GM23248 (cell line): ENCODE results near the gene CMIP. TPM values are rescaled to one million over a fixed set of nuclear protein-coding genes. Genes with fewer than 3 reads are reported as not detected.

ENCODE experiments used
- DNase-seq: peaks from one replicate; pipeline ENCODE4 v3.0.0-alpha.2; 2015
- H2AFZ ChIP-seq: fragments of 200-600 bp; sonication (generic); 2 replicates; pipeline ENCODE4 v1.6.1; 2016; ENCODE audit warnings: antibody characterized with exemption
- H3F3A ChIP-seq: fragments of 200-600 bp; sonication (generic); 2 replicates; pipeline ENCODE4 v1.6.1; 2016; ENCODE audit warnings: mild to moderate bottlenecking, antibody characterized with exemption, mixed run types; ENCODE audit not compliant: insufficient read depth
- H3K27ac ChIP-seq: fragments of 200-600 bp; sonication (generic); 2 replicates; pipeline ENCODE4 v1.5.1; 2016; ENCODE audit warnings: mild to moderate bottlenecking
- H3K27me3 ChIP-seq: fragments of 200-600 bp; sonication (generic); replicated peaks from 2 replicates; pipeline ENCODE4 v1.6.1; 2016; ENCODE audit warnings: mild to moderate bottlenecking; ENCODE audit not compliant: insufficient read depth
- H3K36me3 ChIP-seq: fragments of 200-600 bp; sonication (generic); 2 replicates; pipeline ENCODE4 v1.6.1; 2016; ENCODE audit warnings: low read depth, mild to moderate bottlenecking
- H3K4me1 ChIP-seq: fragments of 200-600 bp; sonication (generic); 2 replicates; pipeline ENCODE4 v1.6.1; 2016; ENCODE audit warnings: mild to moderate bottlenecking; ENCODE audit not compliant: insufficient read depth
- H3K4me2 ChIP-seq: fragments of 200-600 bp; sonication (generic); one replicate; pipeline ENCODE4 v1.6.1; 2016; ENCODE audit warnings: mild to moderate bottlenecking; ENCODE audit not compliant: unreplicated experiment
- H3K4me3 ChIP-seq: fragments of 200-600 bp; sonication (generic); 2 replicates; pipeline ENCODE4 v1.5.1; 2016; ENCODE audit warnings: mild to moderate bottlenecking
- H3K79me2 ChIP-seq: fragments of 200-600 bp; sonication (generic); 2 replicates; pipeline ENCODE4 v1.6.1; 2016; ENCODE audit warnings: mild to moderate bottlenecking; ENCODE audit not compliant: insufficient read depth
- H3K9ac ChIP-seq: fragments of 200-600 bp; sonication (generic); 2 replicates; pipeline ENCODE4 v1.6.1; 2016; ENCODE audit warnings: mild to moderate bottlenecking
- H3K9me2 ChIP-seq: fragments of 200-600 bp; sonication (generic); 2 replicates; pipeline ENCODE4 v1.6.1; 2016; ENCODE audit warnings: mixed run types, mild to moderate bottlenecking, moderate library complexity; ENCODE audit not compliant: insufficient read depth
- H3K9me3 ChIP-seq: fragments of 200-600 bp; sonication (generic); one replicate; pipeline ENCODE4 v1.6.1; 2017; ENCODE audit warnings: low read depth
- H4K20me1 ChIP-seq: fragments of 200-600 bp; sonication (generic); 2 replicates; pipeline ENCODE4 v1.6.0; 2016; ENCODE audit not compliant: insufficient read depth
- EZH2 ChIP-seq: fragments of 200-600 bp; sonication (generic); IDR thresholded peaks from 2 replicates; pipeline ENCODE4 v1.6.1; 2018; ENCODE audit warnings: antibody characterized with exemption, mild to moderate bottlenecking; ENCODE audit not compliant: insufficient read depth, poor library complexity, severe bottlenecking
- EZH2phosphoT487 ChIP-seq: fragments of 200-600 bp; sonication (generic); IDR thresholded peaks from 2 replicates; pipeline ENCODE4 v1.6.1; 2018; ENCODE audit warnings: antibody characterized with exemption, moderate library complexity, mild to moderate bottlenecking, low read depth; ENCODE audit not compliant: insufficient read depth
- WGBS, 2 experiments: methylation state at CpG; one replicate each; pipeline ENCODE4 v1.1.6; 2015 to 2017; ENCODE audit warnings: low lambda C conversion rate in 2 of 2, low coverage in 1 of 2; ENCODE audit errors: missing lambda C conversion rate in 2 of 2; 5-methylcytosine and 5-hydroxymethylcytosine counted together
- in situ Hi-C: fragments of 300-500 bp; cut with MboI; formaldehyde crosslinking; loops from 2 replicates; pipeline ENCODE4 v1.15.0; 2020
- polyA plus RNA-seq: library from polyadenylated mRNA; unstranded; fragments of >200 nt; fragmentation: Nextera tagmentation; extraction: Ambion mirVana; gene quantifications from 2 replicates; pipeline ENCODE4 v1.2.1, GENCODE V29; 2016
- total RNA-seq: library from RNA; depleted of rRNA; stranded (reverse); fragments of >200 nt; shearing (Covaris generic); gene quantifications from 2 replicates; pipeline ENCODE4 v1.2.3, GENCODE V29; 2014

The CMIP gene
- total and polyA plus RNA-seq, 2 experiments from 2014 or later: 1.5 to 9.5 TPM

DNA sequence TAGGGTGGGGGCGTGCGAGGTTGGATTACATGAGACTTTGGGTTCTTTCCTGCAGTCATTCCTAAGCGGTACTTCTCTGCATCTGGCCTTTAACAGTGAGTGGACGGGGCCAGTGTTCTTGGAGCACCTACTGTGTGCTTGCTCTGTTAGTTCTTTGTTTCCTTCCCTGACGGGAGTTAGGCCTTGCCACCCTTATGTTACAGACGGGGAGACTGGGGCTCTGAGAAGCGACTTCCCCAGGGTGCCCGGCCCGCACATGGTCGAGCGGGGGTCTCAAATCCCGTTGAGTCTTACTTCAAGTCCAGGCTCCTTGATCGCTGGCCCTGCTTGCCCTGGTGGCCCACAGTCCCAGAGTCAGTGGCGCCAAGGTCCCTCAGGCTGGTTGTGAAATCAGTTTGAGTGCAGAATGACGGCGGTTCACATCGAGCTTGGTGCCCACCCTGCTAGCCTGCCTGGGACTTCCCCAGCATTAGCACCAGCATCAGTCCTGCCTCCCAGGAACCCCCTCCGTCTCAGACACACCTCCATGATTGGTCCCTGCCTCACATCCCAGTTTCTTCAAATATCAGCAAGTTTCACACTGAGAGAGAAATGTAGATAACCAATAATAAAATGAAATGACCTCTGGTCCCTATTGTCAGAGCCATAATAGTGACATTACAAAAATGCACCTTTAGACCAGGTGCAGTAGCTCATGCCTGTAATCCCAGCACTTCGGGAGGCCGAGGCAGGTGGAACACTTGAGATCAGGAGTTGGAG is 128.0 kb downstream of the CMIP start:
- Histone ChIP-seq H3K27me3 (no peaks in the 10 kb centered on the region), H4K20me1 (no peaks in the 10 kb centered on the region; the same call in 1 of the 2 replicates), H3K4me1 (peaks cover 17% of the 10 kb centered on the region), H3K9me3 (no peaks in the 10 kb centered on the region), H3K4me3 (no peak overlapping the region), H3K27ac (no peak overlapping the region), H2AFZ (no peak overlapping the region), H3K36me3 (no peaks in the 10 kb centered on the region), H3K4me2 (no peak overlapping the region), H3K79me2 (peaks cover 87% of the 10 kb centered on the region), H3F3A (no peaks in the 10 kb centered on the region), H3K9me2 (peaks cover 4% of the 10 kb centered on the region; the same call in 1 of the 2 replicates), H3K9ac (no peak overlapping the region)
- TF ChIP-seq EZH2phosphoT487 (no peak), EZH2 (no peak)
- WGBS, 2 experiments: 94 to 95% methylated on average over 19 to 20 of the region's 20 CpGs
- DNase-seq: no peak
- in situ Hi-C loops: no loop called here

DNA sequence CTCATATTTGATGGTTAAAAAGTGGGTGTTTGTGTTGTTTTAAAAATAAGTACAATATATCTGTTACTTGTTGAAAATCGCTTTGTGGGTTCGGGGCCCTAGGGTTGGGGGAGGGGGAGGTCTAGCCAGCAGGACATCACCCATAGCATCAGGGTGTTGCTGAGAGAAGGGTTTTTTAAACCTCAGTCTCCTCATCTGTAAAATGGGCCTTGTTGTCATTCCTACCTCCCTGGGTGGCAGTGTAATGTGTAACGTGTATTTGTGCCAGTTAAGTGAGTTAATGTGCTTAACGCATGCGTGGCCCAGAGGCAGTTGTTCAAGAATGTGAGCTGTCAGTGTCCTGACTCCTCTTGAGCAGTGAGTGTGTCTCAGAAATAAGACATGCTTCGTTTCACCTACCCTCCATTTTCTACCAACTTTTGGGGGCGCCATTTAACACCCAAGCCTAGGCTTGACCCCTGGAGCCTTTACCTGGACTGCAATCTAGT is 129.0 kb downstream of the CMIP start:
- H3K36me3 ChIP-seq: no peaks in the 10 kb centered on the region
- no peaks in the 10 kb centered on the region for H3K27me3 ChIP-seq
- no peaks in the 10 kb centered on the region for H3F3A ChIP-seq
- no peaks in the 10 kb centered on the region; the same call in 1 of the 2 replicates for H4K20me1 ChIP-seq
- no peak overlapping the region for H3K9ac ChIP-seq
- no peaks in the 10 kb centered on the region for H3K9me3 ChIP-seq
- no peak overlapping the region for H3K4me3 ChIP-seq
- in situ Hi-C loops: no loop called here
- no peak overlapping the region for H3K27ac ChIP-seq
- no peak overlapping the region for H2AFZ ChIP-seq
- DNase-seq: no peak
- 93 to 95% methylated on average over 7 of the region's 7 CpGs for WGBS, 2 experiments
- no peak for TF ChIP-seq EZH2phosphoT487
- no peak for TF ChIP-seq EZH2
- H3K79me2 ChIP-seq: peaks cover 92% of the 10 kb centered on the region
- no peak overlapping the region for H3K4me2 ChIP-seq
- peaks cover 8% of the 10 kb centered on the region for H3K4me1 ChIP-seq
- H3K9me2 ChIP-seq: peaks cover 11% of the 10 kb centered on the region; the same call in 1 of the 2 replicates

DNA sequence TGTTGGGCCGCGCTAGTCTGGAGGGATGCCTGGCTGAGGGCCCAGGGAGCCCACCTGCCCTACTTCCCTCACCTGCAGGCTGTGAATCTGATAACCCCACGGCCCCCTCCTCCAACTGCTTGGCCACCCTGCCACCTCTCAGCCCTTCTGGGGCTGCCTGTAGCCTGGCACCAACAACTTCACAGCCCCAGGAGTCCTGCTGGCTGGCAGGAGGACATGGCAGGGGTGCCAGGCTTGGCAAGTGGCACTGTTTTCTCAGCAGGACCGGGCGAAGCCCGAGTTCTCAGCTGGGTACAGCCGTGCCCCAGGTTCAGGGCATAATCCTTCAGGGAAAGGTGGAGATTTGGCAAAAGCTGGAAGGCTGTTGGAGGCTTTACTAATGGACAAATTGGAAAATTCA is 129.6 kb downstream of the CMIP start:
- H3K36me3 ChIP-seq: no peaks in the 10 kb centered on the region
- peaks cover 11% of the 10 kb centered on the region; the same call in 1 of the 2 replicates for H3K9me2 ChIP-seq
- H3K27ac ChIP-seq: no peak overlapping the region
- no peak for DNase-seq
- in situ Hi-C loops: no loop called here
- H3K79me2 ChIP-seq: peaks cover 91% of the 10 kb centered on the region
- peaks cover 2% of the 10 kb centered on the region; the same call in 1 of the 2 replicates for H3K4me1 ChIP-seq
- no peak overlapping the region for H2AFZ ChIP-seq
- no peaks in the 10 kb centered on the region; the same call in 1 of the 2 replicates for H4K20me1 ChIP-seq
- TF ChIP-seq EZH2 (no peak), EZH2phosphoT487 (no peak)
- H3K9ac ChIP-seq: no peak overlapping the region
- no peak overlapping the region for H3K4me3 ChIP-seq
- H3K9me3 ChIP-seq: no peaks in the 10 kb centered on the region
- no peaks in the 10 kb centered on the region for H3F3A ChIP-seq
- no peak overlapping the region for H3K4me2 ChIP-seq
- 81 to 87% methylated on average over 7 of the region's 7 CpGs for WGBS, 2 experiments
- no peaks in the 10 kb centered on the region for H3K27me3 ChIP-seq

DNA sequence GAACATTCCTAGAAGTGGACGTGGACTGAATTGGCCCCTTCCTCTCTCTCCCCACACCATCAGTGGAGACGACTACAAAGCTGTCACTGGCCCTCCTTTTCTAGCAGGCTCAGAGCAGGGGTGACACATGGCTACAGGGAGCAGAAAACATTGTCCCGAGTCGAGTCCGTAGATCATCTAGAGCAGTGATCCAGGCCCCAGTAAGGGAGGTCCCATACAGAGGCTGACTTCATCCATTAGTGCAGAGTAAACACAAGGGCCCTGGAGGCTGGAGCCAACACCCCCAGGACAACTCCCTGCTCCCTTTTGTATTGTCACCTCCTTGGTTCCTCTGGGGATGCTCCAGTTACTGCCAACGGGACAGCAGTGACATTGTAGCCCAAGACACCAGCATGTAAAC is 130.7 kb downstream of the CMIP start:
- WGBS, 2 experiments: 78% methylated on average over 6 of the region's 6 CpGs
- Histone ChIP-seq H3K9me3 (no peaks in the 10 kb centered on the region), H3K4me3 (no peak overlapping the region), H4K20me1 (no peaks in the 10 kb centered on the region; the same call in 1 of the 2 replicates), H3K9me2 (peaks cover 11% of the 10 kb centered on the region; the same call in 1 of the 2 replicates), H3K9ac (no peak overlapping the region), H2AFZ (no peak overlapping the region), H3K4me1 (no peaks in the 10 kb centered on the region), H3K79me2 (peaks cover 91% of the 10 kb centered on the region), H3K4me2 (no peak overlapping the region), H3K27ac (no peak overlapping the region), H3K27me3 (no peaks in the 10 kb centered on the region), H3F3A (no peaks in the 10 kb centered on the region), H3K36me3 (no peaks in the 10 kb centered on the region)
- DNase-seq: no peak
- in situ Hi-C loops: no loop called here
- no peak for TF ChIP-seq EZH2
- TF ChIP-seq EZH2phosphoT487: no peak
